A673 (cell line): ENCODE results near the gene NGB.

ENCODE experiments used
- CTCF ChIP-seq: fragments of 300-800, 200-600 bp; sonication (generic); conservative IDR thresholded peaks from 2 replicates; pipeline ENCODE4 v1.5.1; 2017; ENCODE audit warnings: low read depth, mild to moderate bottlenecking, antibody characterized with exemption, low read length, moderate library complexity, mixed read lengths
- EZH2 ChIP-seq: fragments of 200-600 bp; sonication (generic); IDR thresholded peaks from 2 replicates; pipeline ENCODE4 v1.6.1; 2017; ENCODE audit warnings: borderline replicate concordance, low read depth, mild to moderate bottlenecking, mixed read lengths, antibody characterized with exemption, low read length; ENCODE audit not compliant: poor library complexity, severe bottlenecking

GRCh38 chr14:77276295-77276935 is 5.4 kb upstream of the NGB start:
- no peak for TF ChIP-seq CTCF
- TF ChIP-seq EZH2 = no peak
